Glomerular endothelial cell (primary cell): ENCODE data around the gene PCGF3. TPM values are rescaled to one million over a fixed set of nuclear protein-coding genes. Genes with fewer than 3 reads are reported as not detected.
A peak's percentile ranks its signal among the peaks of the same experiment; 100 is the strongest.
"Not testable (repeated sequence)": the region's sequence is repeated elsewhere in the genome, so short reads cannot be mapped to it uniquely, and the experiment has no call there.

Experiments
- DNase-seq: peaks from one replicate; pipeline ENCODE4 v3.0.0-alpha.2; 2011; ENCODE audit warnings: low read depth, low spot score; ENCODE audit errors: extremely low read depth
- total RNA-seq: library from RNA; depleted of rRNA; stranded (reverse); fragments of >200 nt; gene quantifications from 2 replicates; pipeline ENCODE4 v1.2.3, GENCODE V29; 2015

Gene PCGF3
- total RNA-seq, 1 donor from 2014 or later, result 69.2 TPM

DNA sequence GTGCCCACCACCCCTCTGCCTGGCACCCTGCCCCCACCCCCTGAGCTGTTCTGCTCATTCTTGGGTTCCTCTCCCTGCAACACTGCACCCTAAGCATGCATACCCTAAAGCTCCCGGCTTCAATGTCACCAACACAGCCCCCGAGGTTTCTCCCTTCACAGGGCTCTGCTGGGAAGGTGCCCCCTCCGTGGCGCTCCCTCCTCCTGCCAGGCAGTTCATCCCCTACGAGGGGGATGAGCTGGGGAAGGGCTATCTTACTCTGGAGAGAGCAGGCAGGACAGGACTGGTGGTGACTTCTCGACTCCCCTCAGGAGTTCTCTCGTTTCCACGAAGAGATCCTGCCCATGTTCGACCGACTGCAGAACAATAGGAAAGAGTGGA lies 38.1 kb upstream of the PCGF3 start:
- no peak for DNase-seq

DNA sequence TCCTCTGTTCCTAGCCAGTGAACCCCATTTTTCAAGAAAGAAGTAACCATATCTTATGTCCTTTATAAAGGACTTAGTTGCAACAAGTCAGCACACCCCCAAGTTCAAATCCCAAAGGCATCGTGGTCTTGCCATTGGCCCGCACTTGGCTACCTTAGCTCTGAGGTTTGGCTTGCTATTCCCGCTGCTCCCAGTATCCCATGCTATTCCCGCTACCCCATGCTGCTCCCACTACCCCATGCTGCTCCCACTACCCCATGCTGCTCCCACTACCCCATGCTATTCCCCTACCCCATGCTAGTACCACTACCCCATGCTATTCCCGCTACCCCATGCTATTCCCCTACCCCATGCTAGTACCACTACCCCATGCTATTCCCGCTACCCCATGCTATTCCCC lies 37.4 kb upstream of the PCGF3 start:
- DNase-seq, result not testable (repeated sequence)

GRCh38 chr4:669806-670559 lies 35.6 kb upstream of the PCGF3 start:
- not testable (repeated sequence) for DNase-seq

- DNase-seq, result no peak
Observed at GRCh38 chr4:671769-672168, 33.9 kb upstream of the PCGF3 start.

DNA sequence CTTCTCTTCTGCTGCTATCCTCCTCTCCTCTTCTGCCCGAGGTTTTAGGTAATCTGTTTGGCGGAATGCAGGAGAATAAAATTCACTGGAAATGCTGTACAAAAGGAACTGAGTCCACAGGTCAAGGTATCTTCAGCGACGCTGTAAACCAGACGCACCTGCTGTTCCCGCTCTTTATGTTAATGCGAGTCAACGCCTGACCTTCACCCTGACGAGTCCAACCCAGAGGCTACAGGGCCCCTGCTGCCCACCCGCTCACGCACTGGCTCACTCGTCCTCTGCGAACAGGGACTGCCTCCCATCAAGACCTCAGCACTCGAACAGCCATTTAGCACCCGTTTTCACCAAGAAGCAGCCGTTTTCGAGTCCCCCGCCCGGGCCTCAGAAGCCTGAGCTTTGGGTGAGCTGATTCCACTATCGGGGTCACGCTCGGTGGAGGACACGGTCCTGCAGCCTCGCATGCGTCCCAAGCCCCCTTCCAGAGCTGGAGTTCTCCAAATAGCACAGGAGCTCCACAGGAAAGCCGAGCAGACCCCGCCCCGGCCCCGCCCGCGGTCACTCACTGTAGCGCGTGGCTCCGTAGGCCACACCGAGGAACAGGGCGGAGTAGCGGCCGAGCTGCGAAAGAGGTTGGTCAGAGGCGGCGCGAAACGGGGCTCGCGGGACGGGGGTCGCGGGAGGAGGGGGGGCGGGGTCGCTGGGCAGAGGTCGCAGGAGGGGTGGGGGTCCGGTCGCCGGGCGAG lies 32.1 kb upstream of the PCGF3 start:
- DNase-seq, result no peak

DNA sequence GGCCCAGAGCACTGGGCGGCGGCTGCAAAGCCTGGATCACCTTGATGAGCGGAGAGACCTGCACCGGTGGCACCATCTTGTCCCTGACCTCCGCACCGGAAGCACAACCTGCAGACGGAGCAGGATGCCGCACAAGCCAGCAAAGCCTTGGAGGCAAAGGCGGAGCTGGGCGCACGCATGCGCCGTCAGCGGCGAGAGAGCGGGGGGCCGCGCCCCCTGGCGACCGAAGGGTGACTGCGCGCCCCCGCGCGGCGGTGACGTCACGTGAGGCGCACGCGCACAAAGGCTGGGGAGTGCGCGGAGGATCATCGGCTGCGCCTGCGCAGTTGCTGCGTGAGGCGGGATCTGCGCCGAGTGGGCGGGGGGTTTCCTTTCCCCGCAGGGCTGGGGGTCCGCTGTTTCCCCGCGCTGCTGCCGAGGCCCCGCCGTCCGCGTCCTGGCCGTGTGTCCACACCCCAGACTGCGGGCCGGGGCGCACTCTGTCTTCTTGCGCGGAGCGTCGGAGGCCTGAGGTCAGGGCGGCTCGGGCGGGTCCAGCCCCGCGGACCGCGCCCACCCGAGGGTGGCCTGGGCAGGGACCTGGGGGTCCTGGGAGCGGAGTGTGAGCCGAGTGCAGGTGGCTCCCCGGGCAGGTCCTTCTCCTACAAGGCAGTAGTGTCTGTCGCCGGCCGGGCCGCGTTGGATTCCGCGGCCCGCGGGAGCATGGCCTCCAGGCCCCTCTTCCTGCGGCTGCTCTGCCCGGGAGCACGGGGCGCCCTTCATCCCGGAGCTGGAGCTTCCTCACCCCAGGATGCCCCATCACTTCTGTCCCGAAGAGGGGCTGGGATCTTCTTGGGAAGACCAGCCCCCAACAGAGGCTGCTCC lies 31.2 kb upstream of the PCGF3 start, which contains the start of the genes ATP5ME and MYL5:
Gene ATP5ME, minus strand, starts transcription at position 105 of the 864 bp plus-strand sequence. Its CDS starts 29 bp downstream, at position 76.
Gene MYL5, plus strand, starts transcription at position 371 of the 864 bp plus-strand sequence. CDS start 3,485 bp downstream, outside the sequence.
- DNase-seq, result peak; percentile 67

DNA sequence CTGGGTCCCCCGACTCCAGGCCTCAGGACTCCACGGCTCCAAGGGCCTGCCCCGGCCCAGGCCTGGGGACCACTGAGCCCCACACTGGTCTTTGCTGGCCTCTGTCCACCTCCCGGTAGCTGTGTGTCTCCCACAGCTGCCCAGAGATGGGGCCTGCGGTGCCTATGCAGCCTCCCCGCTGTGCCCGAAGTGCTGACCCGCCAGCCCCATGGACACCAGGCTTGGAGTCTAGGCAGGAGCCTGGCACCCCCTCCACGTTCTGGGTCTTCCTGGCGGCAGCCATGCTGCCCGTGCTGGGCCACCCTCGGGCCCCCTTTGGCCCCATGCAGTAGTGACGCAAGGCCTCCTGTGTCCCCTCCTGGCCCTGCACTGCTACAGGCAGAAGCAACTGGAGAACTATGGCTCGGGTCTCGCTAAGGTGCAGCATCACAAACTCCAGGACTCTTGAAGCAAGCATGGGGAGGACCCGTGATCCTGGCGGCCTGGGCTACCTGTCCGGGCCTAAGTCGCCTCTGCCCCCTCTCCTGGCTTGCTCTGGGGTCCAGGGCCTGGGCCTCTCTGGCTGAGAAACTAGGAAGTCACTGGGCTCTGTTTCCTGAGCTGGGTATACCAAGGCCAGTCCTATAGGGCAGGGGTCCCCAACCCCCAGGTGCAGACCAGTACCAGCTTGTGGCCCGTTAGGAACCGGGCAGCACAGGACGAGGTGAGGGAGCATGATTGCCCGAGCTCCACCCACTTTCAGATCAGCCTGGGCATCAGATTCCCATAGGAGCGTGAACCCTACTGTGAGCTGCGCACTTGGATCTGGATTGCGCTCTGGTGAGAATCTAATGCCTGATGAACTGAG lies 30.4 kb upstream of the PCGF3 start:
- no peak for DNase-seq

DNA sequence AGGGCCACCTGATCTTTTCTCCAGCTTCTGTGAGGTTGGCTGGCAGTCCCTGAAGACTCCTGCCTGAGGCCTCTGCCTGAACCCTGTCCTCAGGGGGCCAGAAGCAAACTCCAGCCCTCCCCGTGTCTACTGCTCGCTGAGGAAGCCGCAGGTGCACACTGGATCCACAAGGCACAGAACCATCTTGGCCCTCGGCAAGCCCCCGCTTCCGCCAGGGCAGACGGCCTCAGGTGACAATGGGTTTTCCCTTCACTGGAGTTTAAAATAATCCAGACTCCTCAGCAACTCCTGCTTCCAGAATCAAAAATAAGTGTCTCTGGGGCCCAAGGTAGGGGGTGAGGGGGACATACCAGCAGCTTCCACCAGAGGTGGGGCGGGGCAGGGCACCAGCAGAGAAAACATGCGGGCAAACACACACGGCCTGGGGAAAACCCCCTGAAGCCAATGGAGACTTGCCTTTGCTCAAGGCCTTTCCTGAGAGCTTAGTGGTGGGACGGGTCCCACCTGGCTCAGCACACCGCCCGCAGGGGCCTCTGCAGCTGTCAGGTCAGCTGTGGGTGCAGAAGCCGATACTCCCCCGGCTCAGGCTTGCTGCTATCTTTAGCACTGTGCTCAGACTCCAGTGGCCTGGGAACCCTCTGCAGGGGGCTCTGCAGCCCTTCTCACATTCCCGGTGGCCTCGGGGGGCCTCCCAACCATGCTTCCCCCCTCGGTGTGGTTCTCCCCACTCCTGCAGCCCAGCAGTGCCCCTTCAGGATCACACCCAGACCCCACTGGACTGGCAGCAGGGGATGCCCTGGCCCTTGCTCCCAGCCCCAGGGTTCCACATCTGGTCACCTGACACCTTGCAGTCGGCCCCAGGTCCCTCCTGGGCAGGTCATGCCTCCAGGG lies 29.4 kb upstream of the PCGF3 start:
- no peak for DNase-seq

DNA sequence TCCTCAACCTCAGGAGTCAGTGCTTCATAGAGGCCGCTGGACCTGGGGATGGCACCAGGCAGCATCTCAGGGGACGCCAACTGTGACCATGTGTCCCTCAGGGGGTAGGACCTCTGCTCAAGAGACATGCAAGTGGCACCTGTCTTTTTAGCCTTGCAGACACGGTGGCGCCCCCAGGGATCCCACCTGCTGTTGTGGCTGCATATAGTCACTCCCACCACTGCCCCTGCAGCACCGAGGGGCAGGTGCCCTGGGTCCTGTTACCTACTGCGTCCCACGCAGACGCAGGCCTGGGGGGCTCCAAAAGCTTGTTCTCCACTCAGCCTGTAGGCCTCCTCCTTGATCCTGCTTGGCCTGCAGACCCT lies 28.8 kb upstream of the PCGF3 start:
- DNase-seq, result no peak

DNA sequence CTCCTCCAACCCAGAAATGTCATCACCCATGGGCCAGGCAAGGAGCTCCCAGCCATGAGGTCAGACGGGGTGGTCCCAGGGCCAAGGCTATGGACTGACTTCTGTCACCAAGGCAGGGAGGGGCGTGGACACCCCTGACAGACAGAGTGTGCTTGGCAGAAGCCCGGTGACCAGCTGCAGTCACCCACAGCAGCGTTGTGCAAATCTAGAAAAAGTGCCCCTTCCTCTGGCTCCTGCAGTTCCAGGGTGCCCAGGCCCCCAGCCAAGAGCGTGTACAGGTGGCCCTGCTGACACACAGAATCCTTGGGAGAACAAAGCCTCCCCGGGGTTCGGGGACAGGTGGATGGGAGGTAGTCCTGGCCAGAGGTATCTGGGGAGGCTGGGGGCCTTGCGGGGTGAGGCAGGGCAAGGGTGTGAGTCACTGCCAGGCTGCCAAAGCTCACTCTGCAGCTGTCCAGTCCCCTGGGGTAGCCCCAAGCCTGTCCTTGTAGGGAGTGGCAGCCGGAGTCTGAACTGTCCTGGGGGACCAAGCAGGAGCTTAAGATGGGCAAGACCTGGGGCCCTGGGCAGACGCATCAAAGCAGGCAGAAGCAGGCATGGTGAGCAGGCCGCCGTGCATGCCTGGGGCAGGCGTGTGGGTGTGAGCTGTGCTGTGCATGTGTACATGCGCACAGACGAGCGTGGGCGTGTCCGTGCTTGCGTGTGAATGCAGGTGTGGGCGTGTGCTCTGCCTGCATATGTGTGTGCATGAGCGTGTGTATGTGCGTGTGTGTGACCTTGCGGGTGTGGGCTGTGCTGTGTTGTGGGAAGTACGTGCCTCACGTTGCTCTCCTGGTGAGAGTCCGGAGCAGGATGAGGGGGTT lies 28.0 kb upstream of the PCGF3 start:
- no peak for DNase-seq

DNA sequence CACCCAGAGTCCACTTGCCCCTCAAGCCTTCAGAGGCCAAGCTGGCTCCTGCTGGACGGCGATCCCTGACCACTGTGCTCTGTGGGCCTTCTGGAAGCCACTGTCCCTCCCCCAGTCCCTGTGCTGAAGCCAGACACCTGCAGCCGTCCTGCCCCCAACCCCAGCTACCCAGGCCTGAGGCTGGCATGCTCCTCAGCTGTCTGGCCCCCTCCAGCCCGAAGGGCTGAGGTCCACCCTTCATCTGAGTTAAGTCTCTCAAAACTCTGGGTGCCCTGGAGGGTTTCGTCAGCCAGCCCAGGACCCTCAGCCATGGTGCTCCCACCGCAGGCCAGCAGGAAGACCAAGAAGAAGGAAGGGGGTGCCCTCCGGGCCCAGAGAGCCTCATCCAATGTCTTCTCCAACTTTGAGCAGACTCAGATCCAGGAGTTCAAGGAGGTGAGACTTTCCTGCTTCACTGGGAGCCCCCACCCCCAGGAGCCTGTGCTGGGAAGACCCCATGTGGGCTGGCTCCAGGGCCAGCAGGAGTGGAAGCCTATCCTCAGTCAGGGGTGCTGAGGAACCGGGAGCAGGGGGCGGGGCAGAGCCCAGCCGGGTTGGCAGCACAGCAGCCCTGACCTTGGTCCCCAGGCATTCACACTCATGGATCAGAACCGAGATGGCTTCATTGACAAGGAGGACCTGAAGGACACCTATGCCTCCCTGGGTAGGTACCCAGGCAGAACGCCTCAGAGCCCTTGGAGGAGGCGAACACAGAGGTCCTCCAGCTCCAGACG lies 27.1 kb upstream of the PCGF3 start:
- DNase-seq, result no peak

DNA sequence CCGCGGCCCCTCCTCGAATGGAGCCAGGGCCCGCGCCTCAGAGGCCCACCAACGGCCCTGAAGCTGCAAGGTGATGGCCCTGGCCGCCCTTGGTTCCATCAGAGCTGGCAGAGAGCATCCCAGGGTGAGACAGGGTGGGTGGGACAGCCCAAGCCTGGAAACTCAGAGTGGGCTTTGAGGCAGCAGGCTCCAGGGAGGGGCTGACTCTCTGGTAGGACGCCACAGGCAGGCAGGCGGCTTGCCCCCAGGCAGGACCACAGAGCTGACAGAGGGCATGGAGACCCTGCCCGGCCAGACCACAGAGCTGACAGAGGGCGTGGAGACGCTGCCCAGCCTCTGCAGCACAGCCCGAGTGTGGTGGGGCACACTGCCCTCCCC lies 26.5 kb upstream of the PCGF3 start:
- no peak for DNase-seq

GRCh38 chr4:679629-680028 lies 26.0 kb upstream of the PCGF3 start:
- no peak for DNase-seq

DNA sequence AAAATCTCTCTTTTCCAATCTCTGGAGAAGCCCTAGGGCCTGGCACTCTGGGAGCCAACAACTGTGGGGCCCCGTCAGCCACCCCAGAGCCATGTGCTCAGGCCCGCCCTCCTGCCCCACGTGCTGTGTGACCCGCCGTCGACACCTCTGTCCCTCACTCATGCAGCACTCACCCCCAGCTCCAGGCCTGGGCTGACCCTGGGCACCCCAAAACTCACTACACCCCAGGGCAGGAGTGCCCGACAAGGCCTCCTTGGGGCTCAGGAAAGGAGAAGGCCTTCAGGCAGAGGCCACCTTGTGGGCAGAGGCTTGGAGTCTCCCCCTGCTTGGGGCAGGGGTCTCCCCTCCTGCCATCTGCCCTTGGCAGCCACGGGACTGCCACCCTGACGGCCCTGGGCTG lies 25.5 kb upstream of the PCGF3 start:
- no peak for DNase-seq

GRCh38 chr4:680551-680927 lies 25.1 kb upstream of the PCGF3 start:
- no peak for DNase-seq

DNA sequence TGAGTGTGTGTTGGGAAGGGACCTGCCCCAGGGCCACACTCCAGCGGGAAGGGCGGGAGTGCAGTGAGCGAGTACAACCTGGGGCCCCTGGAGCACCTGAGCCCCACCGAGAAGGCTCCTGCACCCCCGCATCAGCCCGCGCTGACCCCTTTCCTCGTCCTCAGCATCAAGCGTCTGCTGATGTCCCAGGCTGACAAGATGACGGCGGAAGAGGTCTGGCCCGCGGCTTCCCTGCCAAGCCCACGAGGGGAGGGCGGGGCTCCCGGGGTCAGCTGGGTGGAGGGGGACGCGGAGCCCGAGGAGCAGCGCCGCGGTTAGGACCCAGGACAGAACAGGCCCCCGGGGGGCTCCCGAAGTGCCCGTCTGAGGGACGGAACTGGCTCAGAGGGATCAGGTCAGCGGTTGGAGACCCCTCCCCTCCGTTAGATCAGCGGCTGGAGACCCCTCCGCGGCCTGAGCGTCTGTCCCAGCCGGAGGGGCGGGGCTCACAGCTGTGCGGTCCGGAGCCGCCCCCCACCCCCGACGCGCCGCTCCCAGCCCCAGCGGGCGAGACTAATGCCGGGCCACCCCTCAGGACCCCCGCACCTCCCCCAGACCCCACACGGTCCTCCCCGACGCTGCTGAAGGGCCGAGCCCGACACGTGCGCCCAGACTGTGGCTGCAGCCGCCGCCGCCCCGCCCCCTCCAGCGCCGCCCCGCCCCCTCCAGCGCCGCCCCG lies 24.5 kb upstream of the PCGF3 start:
- DNase-seq, result no peak
